ENCODE measurements around the gene HEXD.
"Not testable (repeated sequence)": the region's sequence is repeated elsewhere in the genome, so short reads cannot be mapped to it uniquely, and the experiment has no call there.

Gene HEXD

GRCh38 chr17:82418001-82418986, at the start of gene HEXD, which contains the start of gene OGFOD3:
Gene HEXD, plus strand, starts transcription at chr17:82418347. Its CDS starts 1,453 bp downstream, at chr17:82419800.
Gene OGFOD3, minus strand, starts transcription at chr17:82418586. Its CDS starts 101 bp downstream, at chr17:82418485.
- in situ Hi-C loops (cut with MboI; ENCODE audit: low pct_unique_long_range_greater_than_20kb, low sequenced_read_pairs) = loop anchor here (10.0 kb wide), 1 partner anchor 63 kb away; the partner anchor contains the start of gene TEX19
- peak; percentile 82 for DNase-seq

- in situ Hi-C loops (cut with MboI; ENCODE audit: low pct_unique_long_range_greater_than_20kb, low sequenced_read_pairs) = no loop called here
Observed at GRCh38 chr17:82369211-82369610, 48.9 kb upstream of the HEXD start.

DNA sequence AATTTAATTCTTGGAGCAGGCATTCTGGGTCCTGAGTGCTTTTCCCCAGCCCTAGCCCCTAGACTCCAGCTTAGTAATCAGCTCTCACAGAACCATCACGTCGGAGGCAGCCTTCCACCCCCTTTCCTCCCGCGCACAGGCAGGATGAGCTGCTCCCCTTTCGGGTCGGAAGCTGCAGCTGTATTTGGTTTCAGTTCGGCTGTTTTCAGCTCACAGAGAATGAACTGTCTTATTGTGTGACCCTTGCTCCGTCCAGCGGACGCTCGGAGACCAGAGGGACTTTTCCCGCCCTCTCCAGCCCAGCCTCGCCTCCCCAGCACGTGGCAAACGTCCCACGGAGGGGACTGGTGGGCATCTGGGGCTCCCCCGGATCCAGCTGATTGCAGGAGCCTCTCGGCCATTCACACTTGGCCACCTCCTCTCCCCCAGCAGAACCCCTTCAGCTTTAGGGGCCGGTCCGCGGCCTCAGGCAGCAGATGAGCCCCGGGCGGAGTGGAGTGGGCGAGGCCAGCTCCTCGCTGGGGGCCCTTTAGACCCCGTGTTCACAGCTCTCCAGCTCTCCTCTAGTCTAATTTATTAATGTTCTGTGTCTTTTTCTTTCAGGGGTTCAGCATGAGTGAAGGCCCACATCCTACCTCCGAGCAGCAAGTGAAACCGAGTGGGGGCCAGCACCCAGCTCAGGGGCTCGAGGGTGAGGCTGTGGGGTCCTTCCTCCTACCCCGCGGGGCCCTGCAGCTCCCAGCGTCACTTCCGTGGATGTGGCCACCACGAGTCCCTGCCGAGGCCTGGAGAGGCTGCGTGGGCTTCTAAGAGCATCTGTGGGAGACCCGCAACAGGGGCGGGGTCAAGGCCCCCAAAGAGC, 47.4 kb upstream of the HEXD start:
- in situ Hi-C loops (cut with MboI; ENCODE audit: low pct_unique_long_range_greater_than_20kb, low sequenced_read_pairs) = no loop called here
- DNase-seq = no peak

More at GRCh38 chr17:82369211-82369610, 48.9 kb upstream of the HEXD start:
- DNase-seq = no peak

DNA sequence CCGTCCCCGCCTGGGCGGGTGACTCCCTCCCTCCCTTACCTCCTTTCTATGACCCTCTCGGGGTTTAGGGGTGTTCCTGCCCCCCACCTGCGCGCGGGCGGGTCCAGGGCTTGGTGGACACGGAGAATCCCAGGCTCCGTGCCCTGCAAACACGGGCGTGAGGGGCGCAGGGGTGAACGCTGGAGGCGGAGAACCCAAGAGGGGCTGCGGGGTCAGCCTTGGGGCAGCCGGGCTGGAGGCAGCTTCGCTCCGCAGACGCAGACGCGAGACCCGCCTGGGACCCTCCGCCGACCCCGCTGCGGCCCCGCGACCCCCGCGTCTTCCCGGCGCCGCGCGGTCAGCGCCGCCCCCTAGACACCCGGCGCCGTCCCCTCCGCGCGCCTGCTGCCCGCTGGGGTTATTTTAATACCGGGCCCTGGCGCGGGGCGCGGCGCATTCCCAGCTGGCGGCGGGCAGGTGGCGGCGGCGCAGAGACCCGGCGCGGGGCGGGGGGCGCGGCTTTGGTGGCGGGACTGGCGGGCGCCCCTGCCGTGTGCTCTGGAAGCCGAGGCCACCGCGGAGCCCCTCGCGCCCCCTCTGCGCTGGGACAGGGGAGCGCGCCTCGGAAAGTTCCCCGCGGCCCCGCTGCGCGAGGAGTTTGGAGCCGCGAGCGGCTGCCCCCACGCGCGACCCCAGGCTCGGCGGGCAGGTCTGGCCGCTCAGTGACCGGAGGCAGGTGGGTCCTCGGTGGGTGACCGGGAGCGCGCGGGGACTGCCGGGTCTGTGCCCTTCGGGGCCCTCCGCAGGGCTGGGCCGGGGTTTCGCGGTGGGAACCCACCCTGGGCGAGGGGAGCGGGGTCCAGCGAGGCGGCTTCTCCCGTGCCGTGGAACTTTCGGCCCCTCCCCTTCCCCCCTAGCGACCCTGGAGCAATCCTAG, 46.6 kb upstream of the HEXD start, which contains the start of gene UTS2R:
UTS2R (plus strand) TSS at position 433 of the 916 bp plus-strand sequence. CDS start 2,560 bp downstream, outside the sequence.
- no peak for DNase-seq
- in situ Hi-C loops (cut with MboI; ENCODE audit: low pct_unique_long_range_greater_than_20kb, low sequenced_read_pairs) = no loop called here

DNA sequence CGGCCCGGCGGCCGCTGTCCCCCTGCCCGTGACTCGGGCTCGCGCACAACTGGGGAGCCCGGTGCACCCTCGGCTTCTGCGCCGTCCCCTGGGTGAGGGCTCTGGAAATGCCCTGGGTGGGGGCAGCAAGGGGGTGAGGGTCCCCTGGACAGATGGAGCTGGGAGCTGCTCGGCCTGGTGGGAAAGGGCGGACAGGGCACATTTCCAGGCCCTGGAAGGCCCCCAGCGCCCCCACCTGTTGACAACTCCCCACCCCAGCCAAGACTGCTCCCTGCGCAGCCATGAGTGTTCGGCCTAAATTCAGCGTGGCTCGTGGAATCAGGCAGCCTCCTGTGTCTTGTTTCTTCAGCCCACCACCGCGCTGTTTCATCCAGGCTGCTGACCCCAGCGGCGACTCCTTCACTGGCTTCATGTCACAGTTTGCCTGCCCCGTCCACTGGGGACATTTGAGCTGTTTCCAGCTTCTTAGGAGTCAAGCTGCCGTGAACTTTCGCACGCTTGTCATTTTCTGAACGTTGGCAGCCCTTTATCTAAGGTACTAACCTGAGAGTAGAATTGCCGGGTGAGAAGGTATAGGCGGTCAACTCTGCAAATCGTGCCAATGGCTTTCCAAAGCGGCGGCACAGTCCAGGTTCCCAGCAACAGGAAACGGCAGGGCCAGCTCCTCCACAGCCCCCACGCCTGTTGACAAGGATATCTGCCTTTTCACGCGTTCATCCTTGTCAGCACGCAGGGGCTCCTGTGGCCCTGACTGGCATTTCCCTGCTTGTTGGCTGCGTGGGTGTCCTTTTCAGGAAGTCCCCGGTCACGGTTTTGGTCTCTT, 45.7 kb upstream of the HEXD start:
- in situ Hi-C loops (cut with MboI; ENCODE audit: low pct_unique_long_range_greater_than_20kb, low sequenced_read_pairs) = no loop called here
- peak; percentile 63 for DNase-seq

GRCh38 chr17:82373072-82373452, 45.1 kb upstream of the HEXD start:
- in situ Hi-C loops (cut with MboI; ENCODE audit: low pct_unique_long_range_greater_than_20kb, low sequenced_read_pairs); DNase-seq: not testable (repeated sequence)

DNA sequence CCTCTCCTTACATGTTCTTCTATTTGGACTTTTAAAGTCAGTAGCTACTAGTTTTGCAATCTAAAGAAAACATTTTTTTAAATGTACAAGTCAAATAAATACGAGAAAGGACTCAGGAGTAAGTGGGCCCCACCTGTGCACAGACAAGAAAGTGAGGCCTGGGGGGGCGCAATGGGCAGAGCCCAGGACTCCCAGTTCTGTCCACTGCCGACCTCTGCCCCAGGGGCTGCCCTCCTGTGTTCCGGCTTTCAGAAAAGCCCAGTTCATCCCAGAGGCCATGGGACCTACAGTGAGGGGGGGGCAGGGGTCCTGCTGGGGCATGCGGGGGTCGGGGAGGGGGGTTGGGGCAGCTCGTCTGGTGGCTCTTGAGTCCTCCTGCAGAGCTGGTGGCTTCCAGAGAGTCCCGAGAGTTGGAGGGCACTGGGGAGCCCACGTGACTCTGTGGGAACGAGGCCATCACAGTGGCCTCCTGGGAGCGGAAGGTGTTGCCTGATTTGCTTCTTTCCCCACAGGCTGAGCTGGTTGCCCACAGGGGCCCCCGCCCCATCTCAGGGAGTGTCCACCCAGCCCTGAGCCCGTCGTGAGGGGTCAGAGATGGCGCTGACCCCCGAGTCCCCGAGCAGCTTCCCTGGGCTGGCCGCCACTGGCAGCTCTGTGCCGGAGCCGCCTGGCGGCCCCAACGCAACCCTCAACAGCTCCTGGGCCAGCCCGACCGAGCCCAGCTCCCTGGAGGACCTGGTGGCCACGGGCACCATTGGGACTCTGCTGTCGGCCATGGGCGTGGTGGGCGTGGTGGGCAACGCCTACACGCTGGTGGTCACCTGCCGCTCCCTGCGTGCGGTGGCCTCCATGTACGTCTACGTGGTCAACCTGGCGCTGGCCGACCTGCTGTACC, 44.2 kb upstream of the HEXD start:
- in situ Hi-C loops (cut with MboI; ENCODE audit: low pct_unique_long_range_greater_than_20kb, low sequenced_read_pairs) = no loop called here
- DNase-seq = no peak

- in situ Hi-C loops (cut with MboI; ENCODE audit: low pct_unique_long_range_greater_than_20kb, low sequenced_read_pairs) = no loop called here
- DNase-seq = no peak
Observed at GRCh38 chr17:82374626-82375331, 43.4 kb upstream of the HEXD start.

- in situ Hi-C loops (cut with MboI; ENCODE audit: low pct_unique_long_range_greater_than_20kb, low sequenced_read_pairs) = no loop called here
- no peak for DNase-seq
Observed at GRCh38 chr17:82375359-82376041, 42.6 kb upstream of the HEXD start.

DNA sequence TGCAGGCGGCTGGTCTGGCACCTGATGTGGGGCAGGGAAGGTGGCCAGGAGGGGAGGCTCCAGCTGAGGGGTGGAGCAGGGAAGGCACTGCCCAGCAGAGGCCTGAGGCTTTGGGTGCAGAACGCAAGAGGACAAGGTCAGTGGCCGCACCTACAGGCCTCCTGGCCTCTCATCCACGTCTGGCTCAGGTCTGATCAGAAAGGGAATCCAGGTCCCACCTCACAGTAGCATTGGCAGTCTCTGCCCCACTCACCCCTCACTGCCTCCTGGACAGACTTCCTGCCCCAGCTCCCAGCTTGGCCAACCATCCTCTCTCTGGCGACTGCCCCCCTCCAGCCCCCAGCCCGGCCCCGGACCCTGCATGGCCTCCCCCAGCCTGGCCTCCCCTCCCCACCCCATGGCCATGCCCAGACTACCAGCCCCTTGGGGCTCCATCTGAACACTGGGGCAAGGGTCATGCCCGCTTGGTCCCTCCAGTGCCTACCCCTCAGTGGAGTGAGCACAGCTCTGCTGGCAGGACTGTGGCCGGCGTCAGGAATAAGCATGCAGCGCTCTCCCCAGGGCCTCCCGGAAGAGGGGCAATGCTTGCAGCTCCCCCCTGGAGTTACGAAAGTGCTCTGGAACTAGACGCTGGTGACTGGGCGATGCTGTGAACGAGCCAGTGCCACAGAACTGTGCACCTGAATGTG, 42.0 kb upstream of the HEXD start:
- in situ Hi-C loops (cut with MboI; ENCODE audit: low pct_unique_long_range_greater_than_20kb, low sequenced_read_pairs) = no loop called here

GRCh38 chr17:82377294-82377693, 40.9 kb upstream of the HEXD start:
- in situ Hi-C loops (cut with MboI; ENCODE audit: low pct_unique_long_range_greater_than_20kb, low sequenced_read_pairs) = not testable (repeated sequence)

More for the DNA sequence above, 42.0 kb upstream of the HEXD start:
- no peak for DNase-seq

GRCh38 chr17:82377924-82378740, 40.0 kb upstream of the HEXD start:
- DNase-seq = no peak
- in situ Hi-C loops (cut with MboI; ENCODE audit: low pct_unique_long_range_greater_than_20kb, low sequenced_read_pairs) = no loop called here

More at GRCh38 chr17:82377294-82377693, 40.9 kb upstream of the HEXD start:
- DNase-seq = not testable (repeated sequence)

DNA sequence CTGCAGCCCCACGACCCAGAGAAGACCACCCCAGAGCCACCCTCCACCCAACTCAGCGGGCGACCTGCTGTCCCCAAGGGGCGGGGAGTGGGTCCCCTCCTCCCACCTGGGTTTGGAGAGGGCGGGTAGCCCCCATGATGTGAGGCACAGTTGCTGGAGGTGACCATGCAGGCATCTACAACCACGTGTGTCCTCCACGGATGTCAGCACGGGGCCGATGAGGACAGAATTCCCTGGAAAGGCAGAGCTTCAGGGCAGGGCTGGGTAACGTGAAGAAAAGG, 39.5 kb upstream of the HEXD start:
- in situ Hi-C loops (cut with MboI; ENCODE audit: low pct_unique_long_range_greater_than_20kb, low sequenced_read_pairs) = no loop called here

DNA sequence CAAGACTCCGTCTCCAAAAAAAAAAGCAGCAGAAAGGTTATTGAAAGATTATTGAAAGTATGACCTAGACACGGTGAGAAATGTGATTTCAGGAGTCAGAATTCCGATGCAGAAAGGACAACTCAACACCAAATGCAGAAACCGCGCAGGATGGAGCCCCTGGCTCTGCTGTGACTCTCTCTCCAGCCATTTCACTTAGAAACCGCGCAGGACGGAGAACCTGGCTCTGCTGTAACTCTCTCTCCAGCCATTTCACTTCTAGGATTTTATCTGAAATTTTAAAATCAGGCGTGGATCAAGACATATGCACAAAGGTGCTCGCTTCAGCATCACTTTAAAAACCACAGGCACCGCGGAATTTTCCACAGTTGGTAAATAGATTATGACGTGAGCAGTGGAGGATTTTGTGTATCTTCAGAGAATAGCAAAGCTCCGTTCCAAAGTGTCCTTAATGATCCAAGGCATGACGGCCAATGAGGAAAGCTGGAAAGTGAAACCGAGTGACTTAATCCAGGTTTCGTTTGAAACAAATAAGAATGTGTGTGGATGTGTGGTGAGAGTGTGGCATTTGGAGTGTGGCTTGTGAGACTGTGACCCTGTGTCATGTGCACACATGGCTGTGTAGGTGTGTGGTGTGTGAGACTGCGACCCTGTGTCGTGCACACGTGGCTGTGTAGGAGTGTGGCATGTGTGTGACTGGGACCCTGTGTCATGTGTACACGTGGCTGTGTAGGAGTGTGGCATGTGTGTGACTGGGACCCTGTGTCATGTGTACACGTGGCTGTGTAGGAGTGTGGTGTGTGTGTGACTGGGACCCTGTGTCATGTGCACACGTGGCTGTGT, 37.1 kb upstream of the HEXD start:
- no peak for DNase-seq
- in situ Hi-C loops (cut with MboI; ENCODE audit: low pct_unique_long_range_greater_than_20kb, low sequenced_read_pairs) = no loop called here

More for the DNA sequence above, 39.5 kb upstream of the HEXD start:
- no peak for DNase-seq

All from KBM-7 (cell line).